Measurements from ENCODE around the gene CCL23. TPM values are rescaled to one million over a fixed set of nuclear protein-coding genes. Genes with fewer than 3 reads are reported as not detected.

The CCL23 gene
- total RNA-seq, 4 donors from 2014 or later: not detected

GRCh38 chr17:36001862-36002603 lies 15.7 kb downstream of the CCL23 start:
- H3K9me3 ChIP-seq: no peaks in the 10 kb centered on the region
- no peaks in the 10 kb centered on the region for H3K36me3 ChIP-seq
- no peaks in the 10 kb centered on the region for H3K27me3 ChIP-seq
- DNase-seq (no peak), ATAC-seq (no peak)
- TF ChIP-seq CTCF (IDR thresholded peaks at IDR 0.05 in 4 of 5, conservative IDR thresholded peaks at IDR 0.05 in 1 of 5) (no peak), POLR2A (IDR thresholded peaks at IDR 0.05) (no peak)
- no peaks in the 10 kb centered on the region for H3K4me1 ChIP-seq
- no peak overlapping the region for H3K4me3 ChIP-seq
- intact Hi-C loops (cut with DNase I; ENCODE audit: low total_unique reads): no loop called here
- in situ Hi-C loops (cut with MboI; ENCODE audit: low sequenced_read_pairs in 4 of 4): no loop called here
- H3K27ac ChIP-seq: no peak overlapping the region

GRCh38 chr17:36001110-36001771 lies 16.5 kb downstream of the CCL23 start, which contains the start of gene CCL15:
Gene CCL15, minus strand, starts transcription at chr17:36001553. Its CDS starts 61 bp downstream, at chr17:36001492.
- Histone ChIP-seq H3K9me3 (no peaks in the 10 kb centered on the region), H3K4me1 (no peaks in the 10 kb centered on the region), H3K36me3 (no peaks in the 10 kb centered on the region), H3K27me3 (no peaks in the 10 kb centered on the region), H3K4me3 (no peak within 1 kb of the TSS), H3K27ac (no peak within 1 kb of the TSS)
- TF ChIP-seq CTCF (IDR thresholded peaks at IDR 0.05 in 4 of 5, conservative IDR thresholded peaks at IDR 0.05 in 1 of 5) (no peak), POLR2A (IDR thresholded peaks at IDR 0.05) (no peak)
- in situ Hi-C loops (cut with MboI; ENCODE audit: low sequenced_read_pairs in 4 of 4): no loop called here
- ATAC-seq (no peak), DNase-seq (no peak)
- intact Hi-C loops (cut with DNase I; ENCODE audit: low total_unique reads): no loop called here

- no peak for DNase-seq
- no peak overlapping the region for H3K4me3 ChIP-seq
- no peak for ATAC-seq
- intact Hi-C loops (cut with DNase I; ENCODE audit: low total_unique reads): no loop called here
- no peak overlapping the region for H3K27ac ChIP-seq
- TF ChIP-seq POLR2A (IDR thresholded peaks at IDR 0.05): no peak
- no peak for TF ChIP-seq CTCF (IDR thresholded peaks at IDR 0.05 in 4 of 5, conservative IDR thresholded peaks at IDR 0.05 in 1 of 5)
- H3K9me3 ChIP-seq: no peaks in the 10 kb centered on the region
- in situ Hi-C loops (cut with MboI; ENCODE audit: low sequenced_read_pairs in 4 of 4): no loop called here
- no peaks in the 10 kb centered on the region for H3K36me3 ChIP-seq
- H3K4me1 ChIP-seq: no peaks in the 10 kb centered on the region
- H3K27me3 ChIP-seq: no peaks in the 10 kb centered on the region
These were observed 17.1 kb downstream of the CCL23 start for GRCh38 chr17:36000732-36001109.

GRCh38 chr17:35998756-35999155 lies 19.0 kb downstream of the CCL23 start:
- ATAC-seq (no peak), DNase-seq (no peak)
- intact Hi-C loops (cut with DNase I; ENCODE audit: low total_unique reads) (no loop called here), in situ Hi-C loops (cut with MboI; ENCODE audit: low sequenced_read_pairs in 4 of 4) (loop anchor here in 1 of 4 donors (25.0 kb wide), 1 partner anchor 139 kb away; no protein-coding TSS in a partner anchor)
- H3K27me3 ChIP-seq: no peaks in the 10 kb centered on the region
- no peak overlapping the region for H3K4me3 ChIP-seq
- no peak overlapping the region for H3K27ac ChIP-seq
- no peaks in the 10 kb centered on the region for H3K9me3 ChIP-seq
- H3K36me3 ChIP-seq: no peaks in the 10 kb centered on the region
- TF ChIP-seq CTCF (IDR thresholded peaks at IDR 0.05 in 4 of 5, conservative IDR thresholded peaks at IDR 0.05 in 1 of 5): no peak
- TF ChIP-seq POLR2A (IDR thresholded peaks at IDR 0.05): no peak
- no peaks in the 10 kb centered on the region for H3K4me1 ChIP-seq
